ENCODE measurements around the gene MLLT10. TPM values are rescaled to one million over a fixed set of nuclear protein-coding genes. Genes with fewer than 3 reads are reported as not detected.

The MLLT10 gene
- total and polyA plus RNA-seq, 12 donors = 8.5 to 41.1 (median 24.6) TPM

DNA sequence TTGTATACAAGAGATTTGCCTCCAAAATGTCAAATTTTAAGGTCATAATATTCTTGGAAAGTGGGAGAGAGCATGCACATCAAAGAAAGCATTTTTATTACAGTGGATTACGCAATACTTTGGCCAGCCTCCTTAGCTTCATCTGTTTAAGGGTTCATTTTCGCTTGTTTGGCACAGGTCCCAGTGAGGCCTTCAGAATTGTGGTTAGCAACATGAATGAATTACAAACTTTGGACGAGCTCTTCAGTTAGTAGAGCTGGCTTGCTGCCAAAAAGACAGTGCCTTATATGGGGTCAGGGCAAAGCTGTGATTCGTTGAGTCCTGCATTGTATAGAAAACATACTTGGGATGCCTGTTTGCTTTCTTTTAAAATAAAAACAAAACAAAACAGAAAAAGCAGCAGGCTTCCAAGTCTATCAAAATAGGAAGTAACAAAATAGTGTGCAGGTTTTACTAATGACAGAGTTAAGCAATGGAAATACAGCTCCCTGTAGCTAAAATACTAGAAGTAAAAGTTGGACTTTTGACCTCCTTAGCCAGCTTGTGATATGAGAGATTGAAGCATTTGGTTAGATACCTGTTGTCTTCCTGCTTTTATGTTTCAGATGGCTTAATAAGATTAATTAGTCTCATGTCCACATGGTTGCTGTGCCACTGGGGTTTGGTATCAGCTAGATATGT, 190.8 kb downstream of the MLLT10 start:
- DNase-seq = peak; percentile 47 to 97
- peak; percentile 92 to 98 (median 96) for ATAC-seq
- Histone ChIP-seq H3K27ac (no peak overlapping the region), H3K4me1 (peaks cover 0 to 27% (median 20%) of the 10 kb centered on the region in 9 donors), H3K9me3 (no peaks in the 10 kb centered on the region), H3K27me3 (no peaks in the 10 kb centered on the region), H3K4me3 (no peak overlapping the region), H3K36me3 (peaks cover 0 to 52% (median 0%) of the 10 kb centered on the region in 9 donors)
- TF ChIP-seq, protein P1, sequence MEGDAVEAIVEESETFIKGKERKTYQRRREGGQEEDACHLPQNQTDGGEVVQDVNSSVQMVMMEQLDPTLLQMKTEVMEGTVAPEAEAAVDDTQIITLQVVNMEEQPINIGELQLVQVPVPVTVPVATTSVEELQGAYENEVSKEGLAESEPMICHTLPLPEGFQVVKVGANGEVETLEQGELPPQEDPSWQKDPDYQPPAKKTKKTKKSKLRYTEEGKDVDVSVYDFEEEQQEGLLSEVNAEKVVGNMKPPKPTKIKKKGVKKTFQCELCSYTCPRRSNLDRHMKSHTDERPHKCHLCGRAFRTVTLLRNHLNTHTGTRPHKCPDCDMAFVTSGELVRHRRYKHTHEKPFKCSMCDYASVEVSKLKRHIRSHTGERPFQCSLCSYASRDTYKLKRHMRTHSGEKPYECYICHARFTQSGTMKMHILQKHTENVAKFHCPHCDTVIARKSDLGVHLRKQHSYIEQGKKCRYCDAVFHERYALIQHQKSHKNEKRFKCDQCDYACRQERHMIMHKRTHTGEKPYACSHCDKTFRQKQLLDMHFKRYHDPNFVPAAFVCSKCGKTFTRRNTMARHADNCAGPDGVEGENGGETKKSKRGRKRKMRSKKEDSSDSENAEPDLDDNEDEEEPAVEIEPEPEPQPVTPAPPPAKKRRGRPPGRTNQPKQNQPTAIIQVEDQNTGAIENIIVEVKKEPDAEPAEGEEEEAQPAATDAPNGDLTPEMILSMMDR (IDR thresholded peaks at IDR 0.05) = no peak
- 0 to 1% methylated on average over 4 of the region's 4 CpGs for WGBS, 2 donors
- intact Hi-C loops (cut with DNase I) = loop anchor here in 5 of 10 donors (2.0 to 10.0 kb wide), 4 partner anchors 190 to 228 kb away; partner anchors contain the start of gene MLLT10 (in 2 of the 5)

DNA sequence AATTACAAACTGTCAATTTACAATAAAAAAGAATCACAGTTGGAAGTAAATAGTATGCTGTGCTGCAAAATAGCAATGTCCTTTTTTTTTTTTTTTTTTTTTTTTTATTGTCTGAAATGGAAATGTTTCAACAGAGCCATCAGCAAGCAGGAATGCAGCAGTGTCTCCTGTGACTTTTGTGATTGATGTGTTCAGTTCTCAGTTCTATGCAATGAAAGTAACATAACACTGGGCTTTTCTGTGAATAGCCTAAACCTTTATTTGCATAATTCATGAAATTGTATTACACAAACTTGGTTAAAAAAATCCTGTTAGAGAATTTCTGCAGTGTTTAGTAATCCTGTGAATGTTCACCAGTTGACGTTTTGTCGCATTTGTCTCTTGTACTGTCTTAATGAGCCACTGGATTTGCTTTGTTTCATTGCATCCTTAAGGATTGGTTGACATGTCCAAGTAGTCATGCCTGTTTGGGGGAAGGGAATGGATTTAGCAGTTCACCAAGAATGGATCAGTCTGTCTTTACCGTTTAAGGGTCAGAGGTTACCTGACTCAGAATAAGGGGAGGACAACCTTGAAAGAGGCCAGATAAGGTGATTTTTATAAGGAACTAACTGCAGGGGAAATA, 192.7 kb downstream of the MLLT10 start:
- no peak for ATAC-seq

DNA sequence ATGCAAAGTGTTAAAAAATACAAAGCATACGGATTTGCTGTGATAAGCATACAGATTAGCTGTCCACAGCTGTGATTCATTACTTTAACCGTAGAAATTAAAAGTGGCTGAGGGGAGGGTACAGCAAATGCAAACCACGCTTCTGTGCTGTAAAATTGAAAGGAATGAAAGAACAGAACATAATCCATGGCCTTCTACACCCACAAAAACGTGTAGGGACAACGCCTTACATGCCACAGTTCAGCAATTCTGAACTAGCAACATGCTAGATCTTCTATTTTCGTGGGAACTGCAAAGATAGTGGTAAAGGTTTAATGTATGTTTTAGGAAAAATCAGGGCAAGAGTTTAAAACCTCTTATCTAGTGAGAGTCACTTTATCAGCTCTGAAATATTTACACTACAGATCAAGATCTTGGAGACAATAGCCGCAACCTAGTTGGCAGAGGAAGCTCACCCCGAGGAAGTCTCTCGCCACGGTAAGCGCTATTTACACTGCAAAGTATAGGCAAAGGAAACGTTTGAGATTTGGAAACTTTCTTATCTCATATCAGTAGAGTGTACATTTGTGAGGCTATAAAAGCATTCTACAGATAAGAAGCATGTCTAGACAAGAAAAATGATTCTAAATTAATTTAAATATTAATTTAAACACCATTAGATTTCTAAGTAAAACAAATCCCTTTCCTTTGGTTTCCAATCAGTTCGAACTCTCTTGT, 193.6 kb downstream of the MLLT10 start:
- H3K36me3 ChIP-seq = peaks cover 0 to 57% (median 0%) of the 10 kb centered on the region in 9 donors
- WGBS, 2 donors = 53 to 56% methylated on average over 13 of the region's 13 CpGs
- no peak for DNase-seq
- no peaks in the 10 kb centered on the region for H3K27me3 ChIP-seq
- H3K4me3 ChIP-seq = no peak overlapping the region
- H3K4me1 ChIP-seq = peaks cover 0 to 35% (median 20%) of the 10 kb centered on the region in 9 donors
- H3K9me3 ChIP-seq = no peaks in the 10 kb centered on the region
- H3K27ac ChIP-seq = no peak overlapping the region
- no peak for ATAC-seq
- TF ChIP-seq, protein P1 (IDR thresholded peaks at IDR 0.05) = no peak
- intact Hi-C loops (cut with DNase I) = loop anchor here in 4 of 10 donors (5.0 to 10.0 kb wide), 3 partner anchors 193 to 230 kb away; partner anchors contain the start of gene MLLT10 (in 2 of the 4)

More for the DNA sequence above, 192.7 kb downstream of the MLLT10 start:
- Histone ChIP-seq H3K4me3 (no peak overlapping the region), H3K4me1 (peaks cover 0 to 28% (median 20%) of the 10 kb centered on the region in 9 donors), H3K9me3 (no peaks in the 10 kb centered on the region), H3K27ac (no peak overlapping the region), H3K36me3 (peaks cover 0 to 59% (median 0%) of the 10 kb centered on the region in 9 donors), H3K27me3 (no peaks in the 10 kb centered on the region)
- TF ChIP-seq, protein P1 (IDR thresholded peaks at IDR 0.05) = no peak
- 68 to 70% methylated on average over 3 of the region's 3 CpGs for WGBS, 2 donors
- intact Hi-C loops (cut with DNase I) = loop anchor here in 4 of 10 donors (5.0 to 10.0 kb wide), 3 partner anchors 192 to 229 kb away; partner anchors contain the start of gene MLLT10 (in 2 of the 4)
- no peak for DNase-seq

DNA sequence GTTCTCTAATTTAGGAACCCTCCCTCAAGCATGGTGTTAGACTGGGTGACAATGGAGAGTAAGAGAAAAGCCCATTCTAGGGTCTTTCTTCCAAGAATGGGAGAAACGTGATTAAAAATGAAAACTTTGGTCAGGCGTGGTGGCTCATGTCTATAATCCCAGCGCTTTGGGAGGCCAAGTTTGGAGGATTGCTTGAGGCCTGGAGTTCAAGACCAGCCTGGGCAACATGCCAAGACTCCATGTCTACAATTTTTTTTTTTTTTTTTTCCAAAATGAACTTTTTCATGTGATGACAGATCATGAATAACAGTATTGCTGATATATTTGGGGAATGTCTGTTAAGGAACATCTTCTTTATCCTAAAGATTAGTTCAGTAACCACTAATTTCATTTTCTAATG, 194.6 kb downstream of the MLLT10 start:
- TF ChIP-seq, protein P1 (IDR thresholded peaks at IDR 0.05) = no peak
- H3K4me3 ChIP-seq = no peak overlapping the region
- ATAC-seq (no peak), DNase-seq (no peak)
- no peak overlapping the region for H3K27ac ChIP-seq
- no peaks in the 10 kb centered on the region for H3K27me3 ChIP-seq
- no peaks in the 10 kb centered on the region for H3K9me3 ChIP-seq
- H3K36me3 ChIP-seq = peaks cover 0 to 68% (median under 1%) of the 10 kb centered on the region in 9 donors
- 93 to 96% methylated on average over 3 of the region's 3 CpGs for WGBS, 2 donors
- intact Hi-C loops (cut with DNase I) = loop anchor here in 4 of 10 donors (5.0 to 10.0 kb wide), 3 partner anchors 194 to 231 kb away; partner anchors contain the start of gene MLLT10 (in 2 of the 4)
- H3K4me1 ChIP-seq = peaks cover 0 to 34% (median 18%) of the 10 kb centered on the region in 9 donors

All from heart right ventricle (tissue), 16 donors.